NCI-H774 (cell line): ENCODE data around the gene MOB3A.
A peak's percentile ranks its signal among the peaks of the same experiment; 100 is the strongest.

Source experiments
- DNase-seq: peaks from one replicate; lab custom pipeline; 2025; lab: John Stamatoyannopoulos, UW

MOB3A gene

GRCh38 chr19:2081873-2082810 is 14.0 kb downstream of the MOB3A start:
- DNase-seq: no peak

DNA sequence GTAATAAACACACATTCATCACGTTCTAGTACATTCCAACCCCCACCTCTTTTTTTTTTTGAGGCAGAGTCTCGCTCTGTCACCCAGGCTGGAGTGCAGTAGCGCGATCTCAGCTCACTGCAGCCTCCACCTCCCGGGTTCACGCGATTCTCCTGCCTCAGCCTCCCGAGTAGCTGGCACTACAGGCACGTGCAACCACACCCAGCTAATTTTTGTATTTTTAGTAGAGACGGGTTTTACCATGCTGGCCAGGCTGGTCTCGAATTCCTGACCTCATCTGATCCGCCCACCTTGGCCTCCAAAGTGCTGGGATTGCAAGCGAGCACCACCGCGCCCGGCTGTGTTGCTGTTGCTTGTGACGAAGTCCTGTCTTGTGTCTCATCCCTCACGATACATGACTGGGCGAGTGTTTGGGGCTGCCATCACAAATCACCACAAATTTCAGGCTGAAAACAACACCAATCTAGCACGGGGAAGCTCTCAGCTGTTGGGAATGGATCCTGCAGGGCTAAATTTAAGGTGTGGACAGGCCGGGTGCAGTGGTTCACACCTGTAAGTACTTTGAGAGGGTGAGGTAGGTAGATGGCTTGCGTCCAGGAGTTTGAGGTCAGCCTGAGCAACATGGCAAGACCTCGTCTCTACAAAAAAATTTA is 15.7 kb downstream of the MOB3A start:
- DNase-seq: no peak

- DNase-seq: no peak
Measured at GRCh38 chr19:2079865-2080301, 16.2 kb downstream of the MOB3A start.

DNA sequence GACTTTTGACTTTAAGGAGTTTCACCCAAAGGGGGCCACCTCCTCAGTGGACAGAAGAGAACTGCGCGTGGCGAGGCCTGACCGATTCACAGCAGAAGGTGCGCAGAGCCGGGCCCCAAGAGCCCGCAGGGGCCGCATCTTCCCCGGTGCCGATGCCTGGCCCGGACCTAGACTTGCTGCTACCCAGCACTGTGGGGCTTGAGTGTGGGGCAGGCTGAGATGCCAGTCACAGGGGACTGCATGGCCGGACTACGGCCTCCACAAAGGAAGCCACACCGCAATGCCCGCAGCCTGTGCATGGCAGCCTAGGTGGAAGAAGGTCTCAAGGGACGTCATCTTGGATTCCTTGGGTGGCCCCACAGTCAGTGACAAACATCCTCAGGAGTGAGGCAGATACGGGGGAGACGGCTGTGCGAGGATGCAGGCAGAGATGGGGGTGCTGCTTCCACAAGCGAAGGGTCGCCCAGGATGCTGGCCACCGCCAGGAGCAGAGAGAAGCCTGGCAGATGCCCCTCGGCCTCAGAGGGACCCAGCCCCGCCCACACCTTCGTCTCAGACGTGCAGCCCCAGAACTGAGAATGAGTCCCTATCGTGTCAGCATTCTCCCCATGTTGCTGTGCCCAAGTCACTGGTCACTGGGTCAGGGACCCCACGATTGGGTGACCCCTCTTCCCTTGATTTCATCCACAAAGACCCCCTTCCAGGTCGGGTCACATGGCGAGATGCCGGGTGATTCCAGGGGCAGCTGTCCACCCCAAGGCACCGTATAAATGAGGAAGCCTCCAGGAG is 16.9 kb downstream of the MOB3A start:
- DNase-seq: no peak

- DNase-seq: no peak
Measured at GRCh38 chr19:2077833-2078619, 18.1 kb downstream of the MOB3A start.

- DNase-seq: no peak
Measured at GRCh38 chr19:2077398-2077797, 18.7 kb downstream of the MOB3A start.

- no peak for DNase-seq
Measured at GRCh38 chr19:2076526-2076944, 19.6 kb downstream of the MOB3A start.

GRCh38 chr19:2072757-2073551 is 23.2 kb downstream of the MOB3A start:
- DNase-seq: no peak

- no peak for DNase-seq
Measured at GRCh38 chr19:2070986-2071673, 25.0 kb downstream of the MOB3A start.

DNA sequence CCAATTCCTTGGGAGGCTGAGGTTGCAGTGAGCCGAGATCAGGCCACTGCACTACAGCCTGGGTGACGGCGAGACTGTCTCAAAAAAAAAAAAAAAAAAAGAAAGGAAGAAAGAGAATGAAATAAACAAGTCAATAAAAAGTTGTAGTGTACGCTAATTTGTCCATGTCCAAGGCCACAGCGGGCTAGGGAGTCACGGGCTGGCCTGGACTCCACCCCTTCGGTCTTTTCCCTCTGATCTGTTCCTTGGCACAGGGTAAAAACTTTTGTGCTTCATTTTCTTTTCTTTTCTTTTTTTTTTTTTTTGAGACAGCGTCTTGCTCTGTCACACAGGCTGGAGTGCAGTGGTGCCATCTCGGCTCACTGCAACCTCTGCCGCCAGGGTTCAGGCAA is 25.7 kb downstream of the MOB3A start:
- no peak for DNase-seq

GRCh38 chr19:2064788-2065524 is 31.2 kb downstream of the MOB3A start:
- no peak for DNase-seq

DNA sequence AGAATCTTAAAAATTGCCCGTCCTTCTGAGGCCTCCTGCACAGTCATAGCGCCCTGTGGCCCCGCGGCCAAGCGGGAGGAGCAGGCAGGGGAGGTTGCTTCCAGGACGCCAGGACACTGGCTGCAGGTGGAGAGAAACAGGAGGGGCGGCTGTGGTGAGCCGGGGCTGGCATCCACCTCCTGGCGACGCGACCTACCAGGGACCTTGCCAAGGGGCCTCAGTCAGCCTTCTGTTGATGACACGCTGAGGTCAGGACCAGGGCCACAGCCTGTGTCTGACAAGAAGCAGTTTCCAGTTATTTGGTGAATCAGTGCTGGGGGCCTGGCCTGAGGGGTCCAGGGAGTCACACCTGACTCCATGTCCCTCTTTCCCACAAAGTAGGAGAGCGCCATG is 31.7 kb downstream of the MOB3A start:
- no peak for DNase-seq

- no peak for DNase-seq
Measured at GRCh38 chr19:2063824-2064223, 32.3 kb downstream of the MOB3A start.

DNA sequence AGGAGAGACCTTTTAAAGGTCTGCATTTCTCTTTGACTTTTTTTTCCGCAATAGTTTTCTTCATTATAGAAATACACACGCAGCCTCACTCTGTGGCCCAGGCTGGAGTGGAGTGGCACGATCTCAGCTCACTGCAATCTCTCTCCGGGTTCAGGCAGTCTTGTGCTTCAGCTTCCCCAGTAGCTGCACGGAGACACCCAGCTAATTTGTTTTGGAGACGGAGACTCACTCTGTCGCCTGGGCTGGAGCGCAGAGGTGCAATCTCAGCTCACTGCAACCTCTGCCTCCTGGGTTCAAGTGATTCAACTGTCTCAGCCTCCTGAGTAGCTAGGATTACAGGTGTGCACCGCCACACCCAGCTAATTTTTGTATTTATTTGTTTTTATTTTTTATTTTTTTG is 33.4 kb downstream of the MOB3A start:
- DNase-seq: no peak

GRCh38 chr19:2062389-2062729 is 33.8 kb downstream of the MOB3A start:
- DNase-seq: no peak

- DNase-seq: peak; percentile 98
Measured at GRCh38 chr19:2061495-2062388, 34.4 kb downstream of the MOB3A start.

GRCh38 chr19:2060884-2061494 is 35.1 kb downstream of the MOB3A start:
- DNase-seq: no peak
